Karpas-422 (cell line): ENCODE results near the gene OSBPL8. TPM values are rescaled to one million over a fixed set of nuclear protein-coding genes. Genes with fewer than 3 reads are reported as not detected.

ENCODE experiments used
- DNase-seq: peaks from one replicate; pipeline ENCODE4 v3.0.0-alpha.2; 2015
- H2AFZ ChIP-seq: fragments of 200-600 bp; sonication (generic); 2 replicates; pipeline ENCODE4 v1.6.1; 2014; ENCODE audit warnings: antibody characterized with exemption, low read length, mixed read lengths
- H3K27ac ChIP-seq: fragments of 200-600 bp; sonication (generic); 2 replicates; pipeline ENCODE4 v1.5.1; 2014; ENCODE audit warnings: mild to moderate bottlenecking, low read length, moderate library complexity
- H3K27me3 ChIP-seq: fragments of 200-600 bp; sonication (generic); 2 replicates; pipeline ENCODE4 v1.6.1; 2014; ENCODE audit warnings: low read length, mixed read lengths
- H3K36me3 ChIP-seq: fragments of 200-600 bp; sonication (generic); 2 replicates; pipeline ENCODE4 v1.6.1; 2014; ENCODE audit warnings: low read length, mixed read lengths; ENCODE audit not compliant: insufficient read depth
- H3K4me1 ChIP-seq: fragments of 200-600 bp; sonication (generic); 2 replicates; pipeline ENCODE4 v1.6.1; 2014; ENCODE audit warnings: mild to moderate bottlenecking, low read length, mixed read lengths
- H3K4me2 ChIP-seq: fragments of 200-600 bp; sonication (generic); 2 replicates; pipeline ENCODE4 v1.6.1; 2014; ENCODE audit warnings: low read length, low read depth, mild to moderate bottlenecking; ENCODE audit not compliant: poor library complexity, severe bottlenecking
- H3K4me3 ChIP-seq: fragments of 200-600 bp; sonication (generic); 2 replicates; pipeline ENCODE4 v1.5.1; 2014; ENCODE audit warnings: mild to moderate bottlenecking, antibody characterized with exemption, low read length, mixed read lengths
- H3K79me2 ChIP-seq: fragments of 200-600 bp; sonication (generic); 2 replicates; pipeline ENCODE4 v1.6.1; 2014; ENCODE audit warnings: mild to moderate bottlenecking, low read length, mixed read lengths
- H3K9ac ChIP-seq: fragments of 200-600 bp; sonication (generic); 2 replicates; pipeline ENCODE4 v1.6.0; 2014; ENCODE audit warnings: low read length
- H3K9me2 ChIP-seq: fragments of 200-600 bp; sonication (generic), shearing (Covaris generic); replicated peaks from 2 replicates; pipeline ENCODE4 v1.6.0; 2014; ENCODE audit warnings: mild to moderate bottlenecking, low read length, moderate library complexity; ENCODE audit not compliant: insufficient read depth
- H3K9me3 ChIP-seq: fragments of 300-700, 200-600 bp; sonication (generic); 2 replicates; pipeline ENCODE4 v1.6.1; 2014; ENCODE audit warnings: low read length, mixed read lengths
- H4K20me1 ChIP-seq: fragments of 200-600 bp; sonication (generic); 2 replicates; pipeline ENCODE4 v1.6.1; 2014; ENCODE audit warnings: mild to moderate bottlenecking, antibody characterized with exemption, low read length, low read depth; ENCODE audit not compliant: insufficient read depth
- total RNA-seq: library from RNA; depleted of rRNA; stranded (reverse); fragments of >200 nt; shearing (Covaris generic); gene quantifications from 2 replicates; pipeline ENCODE4 v1.2.3, GENCODE V29; 2014; ENCODE audit warnings: low replicate concordance

OSBPL8 gene
- total RNA-seq, 1 experiment from 2014 or later = 116 TPM

DNA sequence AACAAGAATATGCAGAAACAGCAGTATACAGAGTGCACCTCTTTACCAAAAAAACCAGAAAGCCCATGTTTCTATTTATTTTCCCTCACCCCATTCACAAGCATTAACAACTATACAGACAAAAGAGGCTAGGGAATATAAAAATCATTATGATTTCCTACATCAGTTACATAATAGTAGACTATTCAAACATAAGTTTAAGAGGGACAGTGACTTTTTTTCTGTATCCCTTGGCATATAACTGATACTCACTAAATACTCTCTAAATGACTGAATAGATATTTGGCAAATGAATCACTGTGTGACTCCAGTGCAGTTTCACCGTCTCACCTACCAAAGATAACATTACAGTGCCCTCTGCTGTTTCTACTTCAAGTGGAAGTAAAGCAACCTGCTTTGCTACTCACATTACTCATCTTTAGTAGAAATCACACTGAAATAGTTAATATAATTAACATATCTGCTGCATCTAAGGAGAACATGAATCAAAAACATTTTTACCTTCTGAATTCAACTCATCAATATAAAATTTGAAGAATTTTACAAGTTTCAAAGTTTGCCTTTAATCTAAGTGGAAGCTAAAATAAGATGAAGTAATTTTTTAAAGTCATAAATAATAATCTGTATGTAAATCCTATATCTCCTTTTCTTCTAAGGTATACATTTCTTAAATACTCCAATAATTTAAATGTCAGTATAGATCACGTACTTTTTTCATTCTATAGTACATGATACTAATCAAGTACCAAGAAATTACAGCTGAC lies 103.8 kb downstream of the OSBPL8 start:
- peaks cover 33% of the 10 kb centered on the region for H3K4me1 ChIP-seq
- peaks cover 89% of the 10 kb centered on the region for H3K79me2 ChIP-seq
- no peak overlapping the region for H3K4me3 ChIP-seq
- H3K9me3 ChIP-seq = no peaks in the 10 kb centered on the region
- H3K9ac ChIP-seq = no peak overlapping the region
- 0 out of 2 replicates have a peak overlapping the region, but pooled peaks have one; percentile 27 for H3K27ac ChIP-seq
- H3K36me3 ChIP-seq = peaks cover 16% of the 10 kb centered on the region
- peak; percentile 84 for DNase-seq
- H2AFZ ChIP-seq = no peak overlapping the region
- H3K27me3 ChIP-seq = no peaks in the 10 kb centered on the region
- H3K9me2 ChIP-seq = no peaks in the 10 kb centered on the region
- no peak overlapping the region for H3K4me2 ChIP-seq
- no peaks in the 10 kb centered on the region for H4K20me1 ChIP-seq

DNA sequence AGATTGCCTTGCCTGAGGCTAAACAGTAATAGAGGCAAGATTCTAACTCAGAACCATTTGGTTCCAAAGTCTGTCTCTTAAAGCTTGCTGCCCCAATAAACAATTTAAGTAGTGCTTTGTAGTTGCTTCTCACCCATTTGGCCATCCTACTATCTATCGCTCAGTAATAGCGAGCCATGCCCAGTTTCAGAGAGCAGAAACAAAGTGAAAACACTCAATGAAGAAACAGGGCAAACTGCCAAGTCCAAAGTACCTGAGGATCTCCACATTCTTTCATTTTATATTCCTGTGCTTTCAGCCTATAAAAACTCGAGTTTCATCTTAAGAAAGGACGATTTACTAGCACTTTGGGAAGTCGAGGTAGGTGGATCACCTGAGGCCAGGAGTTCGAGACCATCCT lies 108.0 kb downstream of the OSBPL8 start:
- no peak overlapping the region for H3K9ac ChIP-seq
- peaks cover 89% of the 10 kb centered on the region for H3K79me2 ChIP-seq
- H3K9me2 ChIP-seq = no peaks in the 10 kb centered on the region
- no peak for DNase-seq
- H3K27ac ChIP-seq = no peak overlapping the region
- no peak overlapping the region for H3K4me3 ChIP-seq
- peaks cover 29% of the 10 kb centered on the region for H3K36me3 ChIP-seq
- peaks cover 7% of the 10 kb centered on the region; the same call in 1 of the 2 replicates for H3K4me1 ChIP-seq
- no peaks in the 10 kb centered on the region for H4K20me1 ChIP-seq
- H3K27me3 ChIP-seq = no peaks in the 10 kb centered on the region
- H3K9me3 ChIP-seq = no peaks in the 10 kb centered on the region
- H3K4me2 ChIP-seq = no peak overlapping the region
- no peak overlapping the region for H2AFZ ChIP-seq

DNA sequence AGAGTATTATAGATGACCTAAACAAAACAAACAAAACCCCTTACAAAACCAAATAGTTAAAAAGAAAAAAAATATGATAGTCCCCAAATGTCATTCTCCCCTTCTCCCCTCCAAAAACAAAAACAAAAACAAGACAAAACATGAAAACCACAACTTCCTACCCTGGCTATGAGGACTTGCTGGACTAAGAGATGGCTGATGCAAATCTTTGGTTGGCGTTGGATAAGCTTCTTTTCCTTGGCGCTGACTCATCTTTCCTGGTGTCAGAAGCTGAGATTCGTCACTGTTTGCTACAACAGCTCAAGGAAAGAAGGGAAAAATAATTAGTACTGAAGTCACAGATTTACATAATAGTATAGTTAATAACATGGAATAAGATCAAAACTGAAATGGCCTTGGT lies 108.9 kb downstream of the OSBPL8 start:
- Histone ChIP-seq H4K20me1 (no peaks in the 10 kb centered on the region), H3K9me2 (no peaks in the 10 kb centered on the region), H3K9ac (no peak overlapping the region), H3K36me3 (peaks cover 29% of the 10 kb centered on the region), H3K27me3 (no peaks in the 10 kb centered on the region), H3K9me3 (no peaks in the 10 kb centered on the region), H3K4me3 (no peak overlapping the region), H2AFZ (no peak overlapping the region), H3K4me2 (no peak overlapping the region), H3K27ac (no peak overlapping the region), H3K79me2 (peaks cover 95% of the 10 kb centered on the region), H3K4me1 (no peaks in the 10 kb centered on the region)
- no peak for DNase-seq

DNA sequence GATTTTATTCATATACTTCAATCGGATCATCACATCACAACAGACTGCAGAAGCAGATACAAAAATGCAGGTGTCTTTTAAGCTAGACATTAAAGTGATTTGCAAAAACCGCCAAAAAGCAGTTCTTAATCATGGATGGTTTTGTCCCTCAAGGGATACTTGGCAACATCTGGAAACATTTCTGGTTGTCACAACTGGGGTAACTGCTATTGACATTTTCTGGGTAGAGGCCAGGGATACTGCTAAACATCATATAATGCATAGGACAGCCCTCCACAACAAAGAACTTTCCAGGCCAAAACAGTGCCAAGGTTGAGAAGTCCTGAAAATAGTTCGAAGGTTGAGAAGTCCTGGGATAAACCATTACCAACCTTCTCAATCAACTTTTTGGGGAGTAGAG lies 109.6 kb downstream of the OSBPL8 start:
- H2AFZ ChIP-seq = no peak overlapping the region
- H3K4me3 ChIP-seq = no peak overlapping the region
- no peak overlapping the region for H3K9ac ChIP-seq
- peaks cover 4% of the 10 kb centered on the region; the same call in 1 of the 2 replicates for H3K4me1 ChIP-seq
- DNase-seq = no peak
- H3K9me2 ChIP-seq = no peaks in the 10 kb centered on the region
- H3K36me3 ChIP-seq = peaks cover 29% of the 10 kb centered on the region
- no peaks in the 10 kb centered on the region for H3K27me3 ChIP-seq
- H3K27ac ChIP-seq = no peak overlapping the region
- no peak overlapping the region for H3K4me2 ChIP-seq
- no peaks in the 10 kb centered on the region for H3K9me3 ChIP-seq
- H4K20me1 ChIP-seq = no peaks in the 10 kb centered on the region
- H3K79me2 ChIP-seq = peaks cover 95% of the 10 kb centered on the region

DNA sequence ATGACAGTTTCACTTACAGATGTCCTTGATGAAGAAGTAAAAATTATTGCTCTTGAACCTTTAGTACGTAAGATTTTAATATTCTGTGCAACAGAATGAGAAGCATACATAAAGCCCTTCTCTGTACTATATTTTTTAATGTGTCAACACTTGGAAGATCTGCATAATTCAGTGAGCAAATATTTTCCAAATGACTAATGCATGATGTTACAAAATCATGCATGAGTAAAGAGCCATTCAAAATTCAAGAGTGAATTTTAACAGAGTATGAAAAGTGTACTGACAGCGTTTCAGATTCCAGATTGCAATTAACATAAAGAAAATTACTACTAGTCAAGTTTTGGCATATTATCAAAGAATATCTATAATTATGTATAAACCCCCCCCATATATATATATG lies 110.0 kb downstream of the OSBPL8 start:
- no peak overlapping the region for H2AFZ ChIP-seq
- peaks cover 29% of the 10 kb centered on the region for H3K36me3 ChIP-seq
- H3K4me1 ChIP-seq = peaks cover 5% of the 10 kb centered on the region; the same call in 1 of the 2 replicates
- peaks cover 95% of the 10 kb centered on the region for H3K79me2 ChIP-seq
- no peaks in the 10 kb centered on the region for H3K27me3 ChIP-seq
- no peak for DNase-seq
- no peaks in the 10 kb centered on the region for H4K20me1 ChIP-seq
- H3K27ac ChIP-seq = no peak overlapping the region
- H3K9me3 ChIP-seq = no peaks in the 10 kb centered on the region
- H3K9me2 ChIP-seq = no peaks in the 10 kb centered on the region
- H3K4me3 ChIP-seq = no peak overlapping the region
- H3K9ac ChIP-seq = no peak overlapping the region
- no peak overlapping the region for H3K4me2 ChIP-seq

DNA sequence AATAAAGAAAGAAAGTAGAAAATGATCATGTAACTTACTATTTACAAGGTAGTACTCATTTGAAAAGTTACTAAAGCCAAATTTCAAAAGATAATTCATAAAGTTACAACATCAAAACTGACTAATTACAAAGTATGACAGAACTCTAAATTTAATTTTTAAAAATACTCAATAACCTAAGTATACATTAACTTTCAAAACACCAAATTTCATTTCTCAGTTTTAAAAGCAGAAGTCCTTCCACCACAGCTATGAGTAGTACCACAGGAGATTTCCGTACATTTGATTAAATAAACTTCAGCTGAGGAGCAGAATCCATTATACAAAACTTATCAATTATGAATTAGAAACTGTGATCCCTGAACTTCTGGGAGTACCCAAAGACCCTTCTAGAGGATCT lies 110.6 kb downstream of the OSBPL8 start:
- Histone ChIP-seq H3K27me3 (no peaks in the 10 kb centered on the region), H2AFZ (no peak overlapping the region), H3K4me2 (no peak overlapping the region), H3K9me3 (no peaks in the 10 kb centered on the region), H3K27ac (no peak overlapping the region), H3K9ac (no peak overlapping the region), H3K9me2 (no peaks in the 10 kb centered on the region), H3K36me3 (peaks cover 29% of the 10 kb centered on the region), H3K4me1 (peaks cover 5% of the 10 kb centered on the region; the same call in 1 of the 2 replicates), H3K4me3 (no peak overlapping the region), H3K79me2 (peaks cover 95% of the 10 kb centered on the region), H4K20me1 (no peaks in the 10 kb centered on the region)
- DNase-seq = no peak

DNA sequence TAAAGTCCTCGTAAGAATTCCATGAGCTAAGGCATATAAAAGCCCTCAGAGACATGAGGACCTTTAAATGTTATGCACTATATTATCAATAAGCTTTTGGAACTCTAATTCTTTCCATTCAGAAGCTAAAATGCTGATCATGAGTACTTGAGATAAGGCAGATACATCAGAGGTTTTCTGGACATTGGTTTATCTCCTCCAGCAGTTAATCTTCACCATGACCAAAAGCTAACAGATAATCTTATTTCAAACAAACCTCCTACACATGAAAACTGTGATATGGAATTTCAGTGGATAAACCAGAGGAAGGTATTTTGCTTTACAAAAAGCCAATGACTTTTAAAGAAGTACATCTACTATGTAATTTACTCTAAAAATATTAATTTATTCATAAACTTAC lies 113.5 kb downstream of the OSBPL8 start:
- Histone ChIP-seq H3K36me3 (peaks cover 16% of the 10 kb centered on the region), H3K4me2 (no peak overlapping the region), H3K9me3 (no peaks in the 10 kb centered on the region), H3K4me1 (peaks cover 5% of the 10 kb centered on the region; the same call in 1 of the 2 replicates), H3K27me3 (no peaks in the 10 kb centered on the region), H3K79me2 (peaks cover 93% of the 10 kb centered on the region), H3K27ac (no peak overlapping the region), H2AFZ (no peak overlapping the region), H3K9ac (no peak overlapping the region), H4K20me1 (no peaks in the 10 kb centered on the region), H3K4me3 (no peak overlapping the region), H3K9me2 (no peaks in the 10 kb centered on the region)
- no peak for DNase-seq

DNA sequence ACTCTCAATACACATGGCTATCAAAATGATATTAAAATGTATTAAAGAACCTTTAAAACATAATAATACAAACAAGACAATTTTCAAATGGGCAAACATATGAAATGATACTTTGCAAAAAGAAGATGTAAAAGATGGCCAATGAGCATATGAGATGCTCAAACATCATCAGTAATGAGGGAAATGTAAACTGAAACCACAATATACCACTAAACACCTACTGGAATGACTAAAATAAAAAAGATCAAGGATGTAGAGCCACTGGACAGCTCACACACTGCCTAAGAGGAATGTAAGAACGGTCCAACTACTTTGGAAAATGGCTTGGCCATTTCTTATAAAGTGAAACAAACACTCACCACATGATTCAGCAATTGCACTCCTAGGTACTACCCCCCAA lies 114.1 kb downstream of the OSBPL8 start:
- no peaks in the 10 kb centered on the region for H3K9me3 ChIP-seq
- no peak overlapping the region for H2AFZ ChIP-seq
- peaks cover 12% of the 10 kb centered on the region for H3K36me3 ChIP-seq
- peaks cover 93% of the 10 kb centered on the region for H3K79me2 ChIP-seq
- no peak overlapping the region for H3K9ac ChIP-seq
- no peaks in the 10 kb centered on the region for H3K27me3 ChIP-seq
- no peak for DNase-seq
- no peak overlapping the region for H3K4me3 ChIP-seq
- H4K20me1 ChIP-seq = no peaks in the 10 kb centered on the region
- H3K27ac ChIP-seq = no peak overlapping the region
- H3K4me1 ChIP-seq = peaks cover 5% of the 10 kb centered on the region; the same call in 1 of the 2 replicates
- H3K9me2 ChIP-seq = no peaks in the 10 kb centered on the region
- H3K4me2 ChIP-seq = no peak overlapping the region
